Measurements from ENCODE around the gene DCBLD1. TPM values are rescaled to one million over a fixed set of nuclear protein-coding genes. Genes with fewer than 3 reads are reported as not detected.

The DCBLD1 gene
- total and polyA plus RNA-seq, 2 donors, result 1.3 to 5.7 TPM

DNA sequence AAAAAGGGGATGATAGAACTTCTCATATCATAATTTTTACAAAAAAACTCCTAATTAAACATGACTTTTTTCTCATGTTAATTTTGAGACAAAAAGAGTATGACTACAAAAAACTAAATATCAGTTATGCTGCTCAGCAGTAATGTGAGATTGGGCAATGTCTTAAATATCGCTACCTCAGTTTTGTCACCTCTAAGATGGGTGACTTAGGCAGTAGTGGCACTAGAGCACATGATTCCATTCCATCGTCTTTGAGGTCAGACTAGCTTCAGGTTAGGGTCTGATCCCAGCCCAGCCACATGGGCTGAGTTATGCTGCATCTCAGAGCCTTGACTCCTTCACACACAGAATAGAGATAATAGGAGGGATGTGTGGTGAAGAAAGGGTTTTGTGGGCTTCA, 11.0 kb downstream of the DCBLD1 start:
- WGBS, result 98% methylated on average over 2 of the region's 2 CpGs
- no peaks in the 10 kb centered on the region for H3K9me3 ChIP-seq (ENCODE audit: control insufficient read depth in 2 of 2, insufficient read depth in 1 of 2, low read length in 1 of 2)
- H3K4me3 ChIP-seq (ENCODE audit: low read length in 2 of 2), result no peak overlapping the region
- DNase-seq (ENCODE audit: low read depth in 6 of 9, low spot score in 9 of 9), result no peak
- no peaks in the 10 kb centered on the region for H3K4me1 ChIP-seq (ENCODE audit: control insufficient read depth in 2 of 2, insufficient read depth in 2 of 2, low read length in 2 of 2)
- H3K27ac ChIP-seq (ENCODE audit: low read depth in 1 of 2, low read length in 1 of 2), result no peak overlapping the region
- H3K27me3 ChIP-seq (ENCODE audit: control insufficient read depth in 2 of 2, insufficient read depth in 1 of 2, low read length in 1 of 2), result no peaks in the 10 kb centered on the region
- no peaks in the 10 kb centered on the region for H3K36me3 ChIP-seq (ENCODE audit: control insufficient read depth in 2 of 2, insufficient read depth in 2 of 2, low read length in 1 of 2)

DNA sequence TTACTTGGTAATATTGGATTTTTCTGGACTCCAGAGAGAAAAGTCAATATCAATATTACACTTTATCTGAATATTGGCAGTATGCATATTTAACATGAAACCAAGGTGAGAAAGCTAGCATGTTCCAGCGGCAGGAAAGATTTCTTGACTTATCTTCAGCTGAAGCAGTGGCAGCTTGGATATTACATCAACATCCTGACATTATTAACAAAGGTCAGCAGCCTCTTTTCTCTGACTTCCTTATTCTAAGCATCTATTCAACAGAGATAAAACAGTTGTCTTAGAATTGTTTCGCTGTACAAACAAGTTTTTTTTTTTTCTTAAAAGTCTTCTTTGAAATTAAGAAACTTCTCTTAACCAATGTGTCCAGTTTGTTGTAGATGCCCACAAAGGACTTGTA, 11.8 kb downstream of the DCBLD1 start:
- Histone ChIP-seq H3K9me3 (ENCODE audit: control insufficient read depth in 2 of 2, insufficient read depth in 1 of 2, low read length in 1 of 2) (no peaks in the 10 kb centered on the region), H3K27ac (ENCODE audit: low read depth in 1 of 2, low read length in 1 of 2) (no peak overlapping the region), H3K4me3 (ENCODE audit: low read length in 2 of 2) (no peak overlapping the region), H3K27me3 (ENCODE audit: control insufficient read depth in 2 of 2, insufficient read depth in 1 of 2, low read length in 1 of 2) (no peaks in the 10 kb centered on the region), H3K4me1 (ENCODE audit: control insufficient read depth in 2 of 2, insufficient read depth in 2 of 2, low read length in 2 of 2) (no peaks in the 10 kb centered on the region), H3K36me3 (ENCODE audit: control insufficient read depth in 2 of 2, insufficient read depth in 2 of 2, low read length in 1 of 2) (no peaks in the 10 kb centered on the region)
- no peak for DNase-seq (ENCODE audit: low read depth in 6 of 9, low spot score in 9 of 9)
- 66% methylated on average over 2 of the region's 2 CpGs for WGBS

DNA sequence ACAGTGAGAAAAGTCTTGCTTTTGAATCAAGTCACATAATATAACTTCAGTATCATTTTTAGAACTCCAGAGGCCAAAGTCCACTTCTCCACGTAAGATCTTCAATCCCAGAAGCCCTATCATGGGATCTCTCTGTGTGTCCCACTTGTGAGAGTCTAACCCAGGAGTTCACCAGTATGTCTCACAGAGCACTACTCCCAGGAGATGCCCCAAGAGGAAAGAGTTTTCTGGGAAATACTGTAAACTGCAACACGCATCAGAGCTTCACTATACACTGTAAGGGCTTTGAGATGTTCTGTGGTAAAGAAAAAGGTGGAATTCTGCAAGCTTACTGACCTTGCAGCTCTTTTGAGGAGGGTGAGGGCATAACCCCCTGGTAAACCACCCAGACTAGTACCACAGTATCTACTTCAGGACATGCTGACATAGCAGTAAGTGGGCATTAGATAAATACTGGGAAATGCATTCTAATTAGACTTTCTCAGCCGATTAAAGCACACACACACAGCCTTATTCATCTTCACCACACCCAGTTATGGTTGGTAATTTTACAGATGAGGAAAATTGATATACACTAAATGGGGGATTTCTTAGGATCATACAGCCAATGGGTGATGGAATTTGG, 12.3 kb downstream of the DCBLD1 start:
- DNase-seq (ENCODE audit: low read depth in 6 of 9, low spot score in 9 of 9), result no peak
- H3K27me3 ChIP-seq (ENCODE audit: control insufficient read depth in 2 of 2, insufficient read depth in 1 of 2, low read length in 1 of 2), result no peaks in the 10 kb centered on the region
- no peaks in the 10 kb centered on the region for H3K36me3 ChIP-seq (ENCODE audit: control insufficient read depth in 2 of 2, insufficient read depth in 2 of 2, low read length in 1 of 2)
- 92% methylated on average over 3 of the region's 3 CpGs for WGBS
- H3K9me3 ChIP-seq (ENCODE audit: control insufficient read depth in 2 of 2, insufficient read depth in 1 of 2, low read length in 1 of 2), result no peaks in the 10 kb centered on the region
- H3K27ac ChIP-seq (ENCODE audit: low read depth in 1 of 2, low read length in 1 of 2), result no peak overlapping the region
- H3K4me1 ChIP-seq (ENCODE audit: control insufficient read depth in 2 of 2, insufficient read depth in 2 of 2, low read length in 2 of 2), result no peaks in the 10 kb centered on the region
- no peak overlapping the region for H3K4me3 ChIP-seq (ENCODE audit: low read length in 2 of 2)

DNA sequence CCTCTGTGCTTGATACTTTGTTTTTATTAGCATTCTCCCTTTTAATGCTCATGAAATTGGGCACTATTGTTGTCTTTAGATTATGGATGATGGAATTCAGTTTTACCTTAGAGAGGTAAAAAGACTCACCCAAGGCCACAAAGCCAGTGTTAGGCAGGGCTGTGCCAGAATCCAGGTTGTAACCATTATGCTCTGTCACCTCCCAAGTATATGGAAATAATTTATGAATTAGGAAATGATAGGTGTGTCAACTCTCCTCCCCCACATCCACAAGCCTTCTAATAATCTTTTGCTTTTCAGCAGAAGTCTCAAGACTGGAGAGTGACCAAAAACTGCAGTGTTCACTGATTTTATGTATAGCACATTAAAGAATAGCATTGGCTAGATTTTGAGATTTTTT, 13.0 kb downstream of the DCBLD1 start:
- Histone ChIP-seq H3K27me3 (ENCODE audit: control insufficient read depth in 2 of 2, insufficient read depth in 1 of 2, low read length in 1 of 2) (no peaks in the 10 kb centered on the region), H3K36me3 (ENCODE audit: control insufficient read depth in 2 of 2, insufficient read depth in 2 of 2, low read length in 1 of 2) (no peaks in the 10 kb centered on the region), H3K4me1 (ENCODE audit: control insufficient read depth in 2 of 2, insufficient read depth in 2 of 2, low read length in 2 of 2) (no peaks in the 10 kb centered on the region), H3K4me3 (ENCODE audit: low read length in 2 of 2) (no peak overlapping the region), H3K27ac (ENCODE audit: low read depth in 1 of 2, low read length in 1 of 2) (no peak overlapping the region), H3K9me3 (ENCODE audit: control insufficient read depth in 2 of 2, insufficient read depth in 1 of 2, low read length in 1 of 2) (no peaks in the 10 kb centered on the region)
- no peak for DNase-seq (ENCODE audit: low read depth in 6 of 9, low spot score in 9 of 9)

DNA sequence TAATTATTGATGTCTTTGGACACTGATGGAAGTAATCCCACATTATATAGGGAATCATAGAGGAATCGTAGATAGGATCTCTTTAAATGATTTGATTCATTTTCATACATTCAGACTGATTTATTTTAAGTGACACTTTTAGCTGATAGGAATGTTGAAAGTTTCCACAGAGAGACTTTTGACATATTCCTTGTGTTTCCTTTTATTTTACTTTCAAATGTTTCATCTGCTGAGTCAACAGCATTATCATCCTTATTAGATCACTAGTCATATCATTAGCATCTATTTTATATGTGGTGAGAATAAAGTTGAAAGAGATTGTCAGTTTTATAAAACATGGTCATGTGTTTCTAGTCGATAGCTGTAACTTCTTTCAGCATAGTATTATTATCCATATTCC, 13.4 kb downstream of the DCBLD1 start:
- DNase-seq (ENCODE audit: low read depth in 6 of 9, low spot score in 9 of 9), result no peak
- no peaks in the 10 kb centered on the region for H3K4me1 ChIP-seq (ENCODE audit: control insufficient read depth in 2 of 2, insufficient read depth in 2 of 2, low read length in 2 of 2)
- 93% methylated on average over 2 of the region's 2 CpGs for WGBS

DNA sequence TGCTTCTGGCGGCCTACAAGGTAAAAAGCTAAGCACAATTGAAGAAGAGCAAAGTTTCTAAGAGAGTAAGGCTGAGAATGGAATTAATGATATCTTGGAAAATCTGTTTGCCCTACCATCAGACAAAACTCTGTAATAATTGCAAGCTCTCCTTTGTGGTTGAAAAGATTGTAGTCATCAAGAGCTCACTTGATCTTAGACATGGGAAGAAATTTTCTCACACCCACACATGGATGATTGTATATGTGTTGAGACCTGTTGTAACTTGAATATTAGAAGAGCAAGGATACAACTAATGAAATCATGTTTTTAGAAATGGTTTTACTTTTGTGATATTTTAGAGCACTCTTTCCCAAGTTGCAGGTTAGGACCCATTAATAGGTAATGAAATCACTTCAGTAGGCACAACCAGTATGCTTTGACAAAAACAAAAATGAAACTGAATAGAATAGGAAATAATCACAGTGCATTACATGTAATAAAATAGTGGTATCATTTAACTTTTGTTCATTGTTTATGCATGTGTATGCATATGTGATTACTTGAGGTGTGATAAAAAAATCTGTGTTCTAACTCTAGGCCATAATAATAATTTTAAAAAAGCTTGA, 14.0 kb downstream of the DCBLD1 start:
- Histone ChIP-seq H3K4me3 (ENCODE audit: low read length in 2 of 2) (no peak overlapping the region), H3K27ac (ENCODE audit: low read depth in 1 of 2, low read length in 1 of 2) (no peak overlapping the region), H3K4me1 (ENCODE audit: control insufficient read depth in 2 of 2, insufficient read depth in 2 of 2, low read length in 2 of 2) (no peaks in the 10 kb centered on the region), H3K27me3 (ENCODE audit: control insufficient read depth in 2 of 2, insufficient read depth in 1 of 2, low read length in 1 of 2) (no peaks in the 10 kb centered on the region), H3K9me3 (ENCODE audit: control insufficient read depth in 2 of 2, insufficient read depth in 1 of 2, low read length in 1 of 2) (no peaks in the 10 kb centered on the region), H3K36me3 (ENCODE audit: control insufficient read depth in 2 of 2, insufficient read depth in 2 of 2, low read length in 1 of 2) (no peaks in the 10 kb centered on the region)
- DNase-seq (ENCODE audit: low read depth in 6 of 9, low spot score in 9 of 9), result no peak
- WGBS, result 48% methylated on average over 1 of the region's 1 CpG

More for the DNA sequence above, 13.4 kb downstream of the DCBLD1 start:
- Histone ChIP-seq H3K9me3 (ENCODE audit: control insufficient read depth in 2 of 2, insufficient read depth in 1 of 2, low read length in 1 of 2) (no peaks in the 10 kb centered on the region), H3K36me3 (ENCODE audit: control insufficient read depth in 2 of 2, insufficient read depth in 2 of 2, low read length in 1 of 2) (no peaks in the 10 kb centered on the region), H3K4me3 (ENCODE audit: low read length in 2 of 2) (no peak overlapping the region), H3K27ac (ENCODE audit: low read depth in 1 of 2, low read length in 1 of 2) (no peak overlapping the region), H3K27me3 (ENCODE audit: control insufficient read depth in 2 of 2, insufficient read depth in 1 of 2, low read length in 1 of 2) (no peaks in the 10 kb centered on the region)

DNA sequence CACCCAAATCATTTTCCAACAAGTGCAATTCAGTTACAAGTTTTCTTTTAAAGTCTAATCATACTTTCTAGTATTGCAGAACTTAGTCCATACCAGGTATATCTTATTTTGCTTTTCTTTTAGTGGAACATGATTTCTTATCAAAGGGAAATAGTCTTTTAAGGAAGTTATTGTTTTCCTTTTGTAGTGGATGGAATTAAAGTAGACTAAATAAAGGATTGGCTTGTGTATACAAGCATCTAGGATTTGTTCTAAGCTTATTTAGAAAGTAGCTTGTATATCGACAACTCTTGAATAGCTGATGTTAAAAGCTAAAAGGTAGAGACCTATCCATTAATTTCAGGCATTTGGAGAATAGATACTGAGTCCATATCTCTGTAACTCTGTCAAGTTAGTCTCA, 14.8 kb downstream of the DCBLD1 start:
- H3K9me3 ChIP-seq (ENCODE audit: control insufficient read depth in 2 of 2, insufficient read depth in 1 of 2, low read length in 1 of 2), result no peaks in the 10 kb centered on the region
- H3K27me3 ChIP-seq (ENCODE audit: control insufficient read depth in 2 of 2, insufficient read depth in 1 of 2, low read length in 1 of 2), result no peaks in the 10 kb centered on the region
- no peak overlapping the region for H3K4me3 ChIP-seq (ENCODE audit: low read length in 2 of 2)
- DNase-seq (ENCODE audit: low read depth in 6 of 9, low spot score in 9 of 9), result no peak
- no peaks in the 10 kb centered on the region for H3K4me1 ChIP-seq (ENCODE audit: control insufficient read depth in 2 of 2, insufficient read depth in 2 of 2, low read length in 2 of 2)
- WGBS, result 97% methylated on average over 1 of the region's 1 CpG
- H3K36me3 ChIP-seq (ENCODE audit: control insufficient read depth in 2 of 2, insufficient read depth in 2 of 2, low read length in 1 of 2), result no peaks in the 10 kb centered on the region
- H3K27ac ChIP-seq (ENCODE audit: low read depth in 1 of 2, low read length in 1 of 2), result no peak overlapping the region

DNA sequence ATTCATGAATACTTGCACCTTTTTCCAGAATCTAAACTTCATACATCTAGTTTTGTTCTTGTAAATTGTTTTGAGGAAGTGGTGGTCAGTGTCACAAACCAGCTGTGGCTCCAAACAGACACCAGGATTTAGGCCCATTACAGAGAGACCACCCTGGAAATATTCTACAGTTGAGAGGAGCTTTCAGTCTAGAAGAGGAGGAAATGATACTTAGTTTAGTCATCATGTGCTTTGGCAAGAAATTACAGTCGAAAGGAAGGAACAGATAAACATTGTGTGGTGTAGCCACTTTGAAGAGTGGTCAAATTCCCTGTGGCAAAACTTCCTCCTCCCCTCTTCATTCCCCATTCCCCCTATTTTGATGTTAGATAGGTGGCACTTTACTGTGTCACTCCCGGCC, 15.7 kb downstream of the DCBLD1 start:
- Histone ChIP-seq H3K27me3 (ENCODE audit: control insufficient read depth in 2 of 2, insufficient read depth in 1 of 2, low read length in 1 of 2) (no peaks in the 10 kb centered on the region), H3K4me1 (ENCODE audit: control insufficient read depth in 2 of 2, insufficient read depth in 2 of 2, low read length in 2 of 2) (no peaks in the 10 kb centered on the region), H3K4me3 (ENCODE audit: low read length in 2 of 2) (no peak overlapping the region), H3K9me3 (ENCODE audit: control insufficient read depth in 2 of 2, insufficient read depth in 1 of 2, low read length in 1 of 2) (no peaks in the 10 kb centered on the region), H3K27ac (ENCODE audit: low read depth in 1 of 2, low read length in 1 of 2) (no peak overlapping the region), H3K36me3 (ENCODE audit: control insufficient read depth in 2 of 2, insufficient read depth in 2 of 2, low read length in 1 of 2) (no peaks in the 10 kb centered on the region)
- DNase-seq (ENCODE audit: low read depth in 6 of 9, low spot score in 9 of 9), result no peak
- WGBS, result 46% methylated on average over 2 of the region's 2 CpGs

DNA sequence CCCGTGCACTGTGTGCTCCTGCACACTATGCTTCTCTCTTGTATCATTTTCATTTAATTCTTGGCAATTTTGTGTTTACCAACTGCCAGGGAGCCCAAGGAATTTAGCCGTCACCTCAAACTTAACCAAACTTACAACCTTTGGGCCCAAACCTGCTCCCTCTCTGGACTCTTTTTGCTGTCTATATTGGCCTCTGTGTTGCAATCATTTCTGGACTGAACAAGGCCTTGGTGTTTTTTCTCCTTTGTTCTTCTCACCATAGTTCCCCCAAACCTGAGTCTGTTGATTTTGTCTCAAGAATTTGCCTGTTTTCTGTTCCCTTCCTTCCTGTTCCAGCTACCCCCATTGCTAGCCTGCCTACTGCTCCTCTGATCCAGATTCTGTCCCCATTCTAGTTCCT, 19.2 kb downstream of the DCBLD1 start:
- DNase-seq (ENCODE audit: low read depth in 6 of 9, low spot score in 9 of 9), result no peak
- 70% methylated on average over 2 of the region's 2 CpGs for WGBS
- H3K27ac ChIP-seq (ENCODE audit: low read depth in 1 of 2, low read length in 1 of 2), result no peak overlapping the region
- H3K4me1 ChIP-seq (ENCODE audit: control insufficient read depth in 2 of 2, insufficient read depth in 2 of 2, low read length in 2 of 2), result no peaks in the 10 kb centered on the region
- H3K4me3 ChIP-seq (ENCODE audit: low read length in 2 of 2), result no peak overlapping the region
- H3K27me3 ChIP-seq (ENCODE audit: control insufficient read depth in 2 of 2, insufficient read depth in 1 of 2, low read length in 1 of 2), result no peaks in the 10 kb centered on the region
- no peaks in the 10 kb centered on the region for H3K36me3 ChIP-seq (ENCODE audit: control insufficient read depth in 2 of 2, insufficient read depth in 2 of 2, low read length in 1 of 2)
- no peaks in the 10 kb centered on the region for H3K9me3 ChIP-seq (ENCODE audit: control insufficient read depth in 2 of 2, insufficient read depth in 1 of 2, low read length in 1 of 2)

All from thymus (tissue), 11 donors.